Renal cortex interstitium (tissue), 11 donors: ENCODE data around the gene SLC8A1. TPM values are rescaled to one million over a fixed set of nuclear protein-coding genes. Genes with fewer than 3 reads are reported as not detected.
A peak's percentile ranks its signal among the peaks of the same experiment; 100 is the strongest.
"Not testable (repeated sequence)": the region's sequence is repeated elsewhere in the genome, so short reads cannot be mapped to it uniquely, and the experiment has no call there.

ENCODE experiments used
- DNase-seq, 11 donors: peaks; one replicate each; pipeline ENCODE4 v3.0.0-alpha.2; 2013; ENCODE audit warnings: low read depth in 9 of 11, low spot score in 4 of 11; ENCODE audit errors: extremely low read depth in 1 of 11
- polyA plus RNA-seq, 3 donors: library from polyadenylated mRNA; unstranded; fragments of 120-200 nt; gene quantifications; one replicate each; pipeline ENCODE4 v1.2.1, GENCODE V29; 2013; ENCODE audit not compliant: insufficient read length in 3 of 3

The SLC8A1 gene
- polyA plus RNA-seq, 3 donors = 61.3 to 67.0 (median 63.2) TPM

GRCh38 chr2:40096360-40096759 is 355.5 kb downstream of the SLC8A1 start:
- DNase-seq = no peak

GRCh38 chr2:40095000-40095399 is 356.9 kb downstream of the SLC8A1 start:
- no peak for DNase-seq

- no peak for DNase-seq
These were observed 357.4 kb downstream of the SLC8A1 start for GRCh38 chr2:40094451-40094850.

- peak in 8 of 11 donors; percentile 9 to 57 (median 15) for DNase-seq
These were observed 358.7 kb downstream of the SLC8A1 start for GRCh38 chr2:40093021-40093675.

GRCh38 chr2:40090044-40090443 is 361.8 kb downstream of the SLC8A1 start:
- DNase-seq = no peak

GRCh38 chr2:40087927-40088326 is 364.0 kb downstream of the SLC8A1 start:
- DNase-seq = no peak

GRCh38 chr2:40087434-40087833 is 364.5 kb downstream of the SLC8A1 start:
- no peak for DNase-seq

- DNase-seq = no peak
These were observed 366.1 kb downstream of the SLC8A1 start for GRCh38 chr2:40085786-40086185.

- DNase-seq = not testable (repeated sequence)
These were observed 378.6 kb downstream of the SLC8A1 start for GRCh38 chr2:40073336-40073735.

GRCh38 chr2:40072442-40073232 is 379.3 kb downstream of the SLC8A1 start:
- no peak for DNase-seq

GRCh38 chr2:40062381-40062780 is 389.5 kb downstream of the SLC8A1 start:
- DNase-seq = no peak

GRCh38 chr2:40049781-40050180 is 402.1 kb downstream of the SLC8A1 start:
- no peak for DNase-seq

- no peak for DNase-seq
These were observed 403.4 kb downstream of the SLC8A1 start for GRCh38 chr2:40048506-40048905.

GRCh38 chr2:40047406-40047805 is 404.5 kb downstream of the SLC8A1 start:
- DNase-seq = no peak
